AG08396 (cell line): ENCODE data around the gene PANX2.
"Not testable (repeated sequence)": the region's sequence is repeated elsewhere in the genome, so short reads cannot be mapped to it uniquely, and the experiment has no call there.

Source experiments
- DNase-seq: peaks from one replicate; pipeline ENCODE4 v3.0.0; 2012; ENCODE audit warnings: low spot score, mixed read lengths

Gene PANX2

GRCh38 chr22:50199251-50199721 is 28.8 kb downstream of the PANX2 start:
- no peak for DNase-seq

GRCh38 chr22:50199829-50200460 is 29.4 kb downstream of the PANX2 start:
- DNase-seq = no peak

GRCh38 chr22:50200461-50201190 is 30.1 kb downstream of the PANX2 start, which contains the start of gene SELENOO:
SELENOO (plus strand) TSS chr22:50201011; CDS start chr22:50201037, 26 bp downstream.
- peak; percentile 100 for DNase-seq

GRCh38 chr22:50201191-50202129 is 30.9 kb downstream of the PANX2 start:
- DNase-seq = peak; percentile 72

GRCh38 chr22:50202130-50202666 is 31.7 kb downstream of the PANX2 start:
- DNase-seq = no peak

GRCh38 chr22:50203288-50203687 is 32.8 kb downstream of the PANX2 start:
- DNase-seq = no peak

- DNase-seq = no peak
Observed at GRCh38 chr22:50204571-50204970, 34.0 kb downstream of the PANX2 start.

GRCh38 chr22:50204998-50205397 is 34.5 kb downstream of the PANX2 start:
- not testable (repeated sequence) for DNase-seq

GRCh38 chr22:50205781-50206569 is 35.4 kb downstream of the PANX2 start:
- DNase-seq = no peak

- peak; percentile 86 for DNase-seq
Observed at GRCh38 chr22:50206599-50206998, 36.1 kb downstream of the PANX2 start.

- DNase-seq = no peak
Observed at GRCh38 chr22:50207383-50208140, 37.0 kb downstream of the PANX2 start.

- DNase-seq = no peak
Observed at GRCh38 chr22:50208430-50208938, 38.0 kb downstream of the PANX2 start.

GRCh38 chr22:50208939-50209892 is 38.7 kb downstream of the PANX2 start:
- DNase-seq = no peak

GRCh38 chr22:50209893-50210292 is 39.4 kb downstream of the PANX2 start:
- DNase-seq = peak; percentile 90

GRCh38 chr22:50210378-50211139 is 40.0 kb downstream of the PANX2 start:
- DNase-seq = no peak

GRCh38 chr22:50211147-50211546 is 40.6 kb downstream of the PANX2 start:
- DNase-seq = no peak

- no peak for DNase-seq
Observed at GRCh38 chr22:50213263-50213662, 42.7 kb downstream of the PANX2 start.
